NCI-H226 (cell line): Measurements from ENCODE around the gene OR51B2.

Source experiments
- DNase-seq: peaks from one replicate; pipeline ENCODE4 v3.0.0-alpha.2; 2015

OR51B2 gene

GRCh38 chr11:5281596-5281995 is 42.5 kb downstream of the OR51B2 start:
- DNase-seq = no peak

- peak; percentile 95 for DNase-seq
Observed at GRCh38 chr11:5280582-5281102, 43.5 kb downstream of the OR51B2 start.

- DNase-seq = no peak
Observed at GRCh38 chr11:5279471-5280090, 44.5 kb downstream of the OR51B2 start.

- no peak for DNase-seq
Observed at GRCh38 chr11:5277807-5278382, 46.2 kb downstream of the OR51B2 start.

GRCh38 chr11:5276697-5277096 is 47.4 kb downstream of the OR51B2 start:
- DNase-seq = no peak

- DNase-seq = no peak
Observed at GRCh38 chr11:5275369-5276110, 48.6 kb downstream of the OR51B2 start.

GRCh38 chr11:5274395-5274794 is 49.7 kb downstream of the OR51B2 start:
- DNase-seq = peak; percentile 10
